HepG2 (cell line): ENCODE results near the gene HLA-DRA. TPM values are rescaled to one million over a fixed set of nuclear protein-coding genes. Genes with fewer than 3 reads are reported as not detected.

ENCODE experiments used
- ATAC-seq: fragments of 200-7000 bp; cut with Tn5 transposase; 3 replicates; pipeline ENCODE4 v1.9.1; 2020; ENCODE audit warnings: mild to moderate bottlenecking, moderate library complexity
- BruUV-seq: library from RNA; stranded (reverse); fragments of 400-500 nt; replicated peaks from 2 replicates; lab custom pipeline; 2021; lab: Mats Ljungman, UMichigan
- CTCF ChIA-PET: fragments of 300-600 bp; formaldehyde crosslinking; extraction: SDS; loops from one replicate; lab custom pipeline; 2021; ENCODE audit warnings: low total read pairs, inconsistent platforms, low intra/inter-chr PET ratio; lab: Yijun Ruan, JAX
- POLR2A ChIA-PET: fragments of 350-600 bp; sonication (Branson Sonifier 250); formaldehyde crosslinking; loops from one replicate; lab custom pipeline; 2020; ENCODE audit warnings: antibody characterized with exemption, inconsistent platforms; lab: Yijun Ruan, JAX
- DNase-seq: peaks from one replicate; pipeline ENCODE4 v3.0.0-alpha.2; 2015; ENCODE audit warnings: low spot score
- FAIRE-seq: peaks from 3 replicates; lab custom pipeline; 2011; peaks lifted over from hg19 to GRCh38; lab: Jason Lieb, UNC
- H2AFZ ChIP-seq: one replicate; pipeline ENCODE4 v1.6.1; 2011; ENCODE audit warnings: low read length, inconsistent platforms
- H3K27ac ChIP-seq: fragments of 300-600 bp; 3 replicates; pipeline ENCODE4 v1.8.0; 2011; ENCODE audit warnings: mixed run types, mild to moderate bottlenecking, mixed read lengths, low read length, inconsistent platforms; ENCODE audit not compliant: insufficient read depth; ENCODE audit errors: extremely low read length
- H3K27me3 ChIP-seq, 2 experiments: fragments of 200-600 bp in 1 of 2; 2 replicates in 1 of 2; 3 replicates in 1 of 2; pipeline versions ENCODE4 v1.6.0 to v1.8.0; 2011; ENCODE audit warnings: low read length in 2 of 2, mild to moderate bottlenecking in 2 of 2, moderate library complexity in 2 of 2, inconsistent platforms in 1 of 2; ENCODE audit not compliant: insufficient read depth in 2 of 2, control insufficient read depth in 1 of 2
- H3K36me3 ChIP-seq, 2 experiments: fragments of 200-600 bp in 1 of 2; replicated peaks in 1 of 2; 2 replicates in 1 of 2; 3 replicates in 1 of 2; pipeline versions ENCODE4 v1.5.1 to v1.8.0; 2011; ENCODE audit warnings: low read length in 2 of 2, inconsistent platforms in 1 of 2; ENCODE audit not compliant: insufficient read depth in 2 of 2, control insufficient read depth in 1 of 2
- H3K4me1 ChIP-seq: 2 replicates; pipeline ENCODE4 v1.5.1; 2012; ENCODE audit warnings: low read length, inconsistent platforms; ENCODE audit not compliant: insufficient read depth
- H3K4me2 ChIP-seq: 2 replicates; pipeline ENCODE4 v1.6.0; 2011; ENCODE audit warnings: low read depth, low read length, inconsistent platforms
- H3K4me3 ChIP-seq, 3 experiments: fragments of 200-600 bp in 1 of 3; sonication (generic), shearing (Covaris generic) in 1 of 3; replicated peaks in 1 of 3; 2 replicates each; pipeline ENCODE4 v1.5.1; 2011 to 2016; ENCODE audit warnings: low read length in 3 of 3, inconsistent platforms in 2 of 3, low read depth in 2 of 3, mild to moderate bottlenecking in 2 of 3, control low read depth in 1 of 3, mixed read lengths in 1 of 3; ENCODE audit not compliant: insufficient read depth in 1 of 3
- H3K79me2 ChIP-seq: one replicate; pipeline ENCODE4 v1.6.1; 2011; ENCODE audit warnings: low read length, inconsistent platforms; ENCODE audit not compliant: insufficient read depth
- H3K9ac ChIP-seq: 2 replicates; pipeline ENCODE4 v1.6.0; 2011; ENCODE audit warnings: mild to moderate bottlenecking, low read depth, low read length, inconsistent platforms; ENCODE audit not compliant: insufficient read depth
- H3K9me3 ChIP-seq: 2 replicates; pipeline ENCODE4 v1.5.1; 2012; ENCODE audit warnings: mild to moderate bottlenecking, low read length
- H4K20me1 ChIP-seq: 2 replicates; pipeline ENCODE4 v1.6.0; 2011; ENCODE audit warnings: inconsistent platforms, mild to moderate bottlenecking, low read length, moderate library complexity; ENCODE audit not compliant: insufficient read depth
- HES4 ChIP-seq: sonication (generic); formaldehyde crosslinking; IDR thresholded peaks from 2 replicates; pipeline ENCODE4 v1.9.0; 2021; ENCODE audit warnings: mild to moderate bottlenecking, missing genetic modification reagents, borderline replicate concordance
- IKZF5 ChIP-seq: IDR thresholded peaks from 2 replicates; pipeline ENCODE4 v1.6.1; 2018; ENCODE audit warnings: missing genetic modification reagents, mild to moderate bottlenecking, missing compliant biosample characterization
- KLF15 ChIP-seq: sonication (generic); formaldehyde crosslinking; IDR thresholded peaks from 2 replicates; pipeline ENCODE4 v1.8.1; 2023; ENCODE audit warnings: borderline replicate concordance, mild to moderate bottlenecking, inconsistent platforms, missing genetic modification reagents, mixed read lengths
- MZF1 ChIP-seq: sonication (generic); formaldehyde crosslinking; IDR thresholded peaks from 2 replicates; pipeline ENCODE4 v1.8.1; 2023; ENCODE audit warnings: mild to moderate bottlenecking, missing genetic modification reagents, borderline replicate concordance
- NFKBIZ ChIP-seq: IDR thresholded peaks from 2 replicates; pipeline ENCODE4 v1.6.1; 2018; ENCODE audit warnings: missing genetic modification reagents, missing compliant biosample characterization
- PCBP2 ChIP-seq: fragments of 200-400 bp; formaldehyde crosslinking; optimal IDR thresholded peaks from 2 replicates; pipeline ENCODE3; 2018; ENCODE audit warnings: low read length, low read depth; ENCODE audit not compliant: poor library complexity, severe bottlenecking
- PHF5A ChIP-seq: IDR thresholded peaks from one replicate; pipeline ENCODE4 v1.6.1; 2018; ENCODE audit warnings: low read depth, missing genetic modification reagents; ENCODE audit not compliant: unreplicated experiment
- UBTF ChIP-seq: sonication (generic); formaldehyde crosslinking; IDR thresholded peaks from 2 replicates; pipeline ENCODE4 v1.4.0; 2020; ENCODE audit warnings: mild to moderate bottlenecking, missing genetic modification reagents
- ZNF331 ChIP-seq: sonication (generic); formaldehyde crosslinking; IDR thresholded peaks from 2 replicates; pipeline ENCODE4 v1.4.0; 2020; ENCODE audit warnings: missing genetic modification reagents
- ZNF75D ChIP-seq: sonication (generic); formaldehyde crosslinking; IDR thresholded peaks from 2 replicates; pipeline ENCODE4 v1.8.1; 2023; ENCODE audit warnings: missing genetic modification reagents, mild to moderate bottlenecking, borderline replicate concordance
- WGBS: methylation state at CpG from one replicate; pipeline ENCODE4 v1.1.6; 2017; ENCODE audit warnings: low lambda C conversion rate; 5-methylcytosine and 5-hydroxymethylcytosine counted together
- in situ Hi-C: cut with HindIII; loops from 2 replicates; pipeline ENCODE4 v1.10.0; 2017; ENCODE audit warnings: low pct_unique_long_range_greater_than_20kb; ENCODE audit not compliant: extremely low pct_ligation_motif_present
- intact Hi-C: fragments of 100-400 bp; cut with micrococcal nuclease; formaldehyde crosslinking; loops from one replicate; pipeline ENCODE4 v1.10.0; 2022; ENCODE audit not compliant: unreplicated experiment
- polyA plus RNA-seq, 8 experiments: library from polyadenylated mRNA; depleted of rRNA in 3 of 8; stranded (reverse) in 7 of 8; unstranded in 1 of 8; fragments of >200 nt; fragmentation: Illumina TruSeq in 4 of 8; extraction: Trizol in 4 of 8; gene quantifications; 2 replicates each; pipeline versions ENCODE4 v1.2.1 to v1.2.3, GENCODE V29; 2011 to 2016; ENCODE audit warnings: low read depth in 4 of 8, missing spikeins in 1 of 8, mixed read lengths in 1 of 8; ENCODE audit not compliant: insufficient read depth in 1 of 8
- total RNA-seq, 5 experiments: library from RNA; depleted of rRNA; stranded (reverse); fragments of >200 nt; fragmentation: Illumina TruSeq; extraction: Trizol; gene quantifications; 2 replicates each; pipeline ENCODE4 v1.2.3, GENCODE V29; 2016; ENCODE audit warnings: low read depth in 1 of 5
- TF ChIP-seq, protein P1 (sequence below): sonication (generic); formaldehyde crosslinking; IDR thresholded peaks from 2 replicates; pipeline ENCODE4; 2020; ENCODE audit warnings: missing genetic modification reagents, mild to moderate bottlenecking, borderline replicate concordance
- TF ChIP-seq, protein P2 (sequence below): sonication (generic); formaldehyde crosslinking; IDR thresholded peaks from 2 replicates; pipeline ENCODE4 v1.4.0; 2020; ENCODE audit warnings: missing genetic modification reagents, borderline replicate concordance

The HLA-DRA gene
- total and polyA plus RNA-seq, 2 of the 13 experiments (the other 11 are each of a cell fraction or from before 2014, with no cell fraction given), result not detected

DNA sequence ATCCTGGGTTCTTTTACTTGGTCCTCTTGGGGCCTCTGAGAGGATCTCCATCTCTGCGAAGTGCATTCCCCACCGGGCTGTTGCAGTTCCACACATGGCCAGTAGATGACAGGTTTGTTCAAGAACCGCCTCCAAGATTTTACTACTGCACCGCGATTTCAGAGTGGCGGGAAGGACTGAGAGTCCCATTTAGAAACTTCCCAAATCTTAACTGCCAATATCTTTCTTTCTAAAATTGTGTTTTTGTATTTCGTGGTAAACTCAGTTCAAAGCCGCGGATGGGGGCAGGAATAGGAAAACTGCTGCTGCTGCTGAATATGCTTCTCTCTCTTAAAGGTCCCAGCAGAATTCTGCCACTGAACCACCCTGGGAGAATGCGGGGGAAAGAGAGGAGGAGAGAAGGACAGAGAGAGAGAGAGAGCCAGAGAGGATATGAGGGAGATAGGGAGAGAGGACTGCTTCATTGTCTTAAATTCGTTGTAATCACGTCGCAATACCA, 24.1 kb upstream of the HLA-DRA start:
- H3K27ac ChIP-seq, result no peak overlapping the region
- ChIA-PET POLR2A (no interaction called here), CTCF (interaction anchor here (1.7 to 4.8 kb wide), 4 partner anchors 277 to 381 kb away, joined by 7 to 36 read pairs (median 12); no protein-coding TSS in a partner anchor)
- BruUV-seq, result no TSS peak
- H3K4me2 ChIP-seq, result no peak overlapping the region
- no peaks in the 10 kb centered on the region for H3K4me1 ChIP-seq
- peak; percentile 71 for FAIRE-seq
- H2AFZ ChIP-seq, result no peak overlapping the region
- no peaks in the 10 kb centered on the region for H3K79me2 ChIP-seq
- DNase-seq, result peak; percentile 61
- H3K27me3 ChIP-seq, result peaks cover 5 to 32% of the 10 kb centered on the region in 2 experiments; a peak in 4 of 5 replicates
- H3K4me3 ChIP-seq, result no peak overlapping the region
- no peaks in the 10 kb centered on the region for H4K20me1 ChIP-seq
- intact Hi-C loops, result loop anchor here (1.0 to 5.0 kb wide), 2 partner anchors 62 to 285 kb away; no protein-coding TSS in a partner anchor
- peak; percentile 81 for ATAC-seq
- H3K36me3 ChIP-seq, result no peaks in the 10 kb centered on the region
- H3K9ac ChIP-seq, result no peak overlapping the region
- in situ Hi-C loops, result loop anchor here (5.0 kb wide), 1 partner anchor 282 kb away; no protein-coding TSS in a partner anchor
- 8% methylated on average over 13 of the region's 13 CpGs for WGBS
- H3K9me3 ChIP-seq, result no peaks in the 10 kb centered on the region
- no peak for TF ChIP-seq UBTF (CRISPR knock-in tag)
- TF ChIP-seq ZNF75D (CRISPR knock-in tag), result no peak
- TF ChIP-seq, protein P1, sequence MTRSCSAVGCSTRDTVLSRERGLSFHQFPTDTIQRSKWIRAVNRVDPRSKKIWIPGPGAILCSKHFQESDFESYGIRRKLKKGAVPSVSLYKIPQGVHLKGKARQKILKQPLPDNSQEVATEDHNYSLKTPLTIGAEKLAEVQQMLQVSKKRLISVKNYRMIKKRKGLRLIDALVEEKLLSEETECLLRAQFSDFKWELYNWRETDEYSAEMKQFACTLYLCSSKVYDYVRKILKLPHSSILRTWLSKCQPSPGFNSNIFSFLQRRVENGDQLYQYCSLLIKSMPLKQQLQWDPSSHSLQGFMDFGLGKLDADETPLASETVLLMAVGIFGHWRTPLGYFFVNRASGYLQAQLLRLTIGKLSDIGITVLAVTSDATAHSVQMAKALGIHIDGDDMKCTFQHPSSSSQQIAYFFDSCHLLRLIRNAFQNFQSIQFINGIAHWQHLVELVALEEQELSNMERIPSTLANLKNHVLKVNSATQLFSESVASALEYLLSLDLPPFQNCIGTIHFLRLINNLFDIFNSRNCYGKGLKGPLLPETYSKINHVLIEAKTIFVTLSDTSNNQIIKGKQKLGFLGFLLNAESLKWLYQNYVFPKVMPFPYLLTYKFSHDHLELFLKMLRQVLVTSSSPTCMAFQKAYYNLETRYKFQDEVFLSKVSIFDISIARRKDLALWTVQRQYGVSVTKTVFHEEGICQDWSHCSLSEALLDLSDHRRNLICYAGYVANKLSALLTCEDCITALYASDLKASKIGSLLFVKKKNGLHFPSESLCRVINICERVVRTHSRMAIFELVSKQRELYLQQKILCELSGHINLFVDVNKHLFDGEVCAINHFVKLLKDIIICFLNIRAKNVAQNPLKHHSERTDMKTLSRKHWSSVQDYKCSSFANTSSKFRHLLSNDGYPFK (CRISPR knock-in tag), result no peak
- TF ChIP-seq PHF5A (CRISPR knock-in tag), result peak; percentile 46
- TF ChIP-seq MZF1 (CRISPR knock-in tag), result no peak
- no peak for TF ChIP-seq KLF15 (CRISPR knock-in tag)
- no peak for TF ChIP-seq IKZF5 (CRISPR knock-in tag)
- TF ChIP-seq, protein P2, sequence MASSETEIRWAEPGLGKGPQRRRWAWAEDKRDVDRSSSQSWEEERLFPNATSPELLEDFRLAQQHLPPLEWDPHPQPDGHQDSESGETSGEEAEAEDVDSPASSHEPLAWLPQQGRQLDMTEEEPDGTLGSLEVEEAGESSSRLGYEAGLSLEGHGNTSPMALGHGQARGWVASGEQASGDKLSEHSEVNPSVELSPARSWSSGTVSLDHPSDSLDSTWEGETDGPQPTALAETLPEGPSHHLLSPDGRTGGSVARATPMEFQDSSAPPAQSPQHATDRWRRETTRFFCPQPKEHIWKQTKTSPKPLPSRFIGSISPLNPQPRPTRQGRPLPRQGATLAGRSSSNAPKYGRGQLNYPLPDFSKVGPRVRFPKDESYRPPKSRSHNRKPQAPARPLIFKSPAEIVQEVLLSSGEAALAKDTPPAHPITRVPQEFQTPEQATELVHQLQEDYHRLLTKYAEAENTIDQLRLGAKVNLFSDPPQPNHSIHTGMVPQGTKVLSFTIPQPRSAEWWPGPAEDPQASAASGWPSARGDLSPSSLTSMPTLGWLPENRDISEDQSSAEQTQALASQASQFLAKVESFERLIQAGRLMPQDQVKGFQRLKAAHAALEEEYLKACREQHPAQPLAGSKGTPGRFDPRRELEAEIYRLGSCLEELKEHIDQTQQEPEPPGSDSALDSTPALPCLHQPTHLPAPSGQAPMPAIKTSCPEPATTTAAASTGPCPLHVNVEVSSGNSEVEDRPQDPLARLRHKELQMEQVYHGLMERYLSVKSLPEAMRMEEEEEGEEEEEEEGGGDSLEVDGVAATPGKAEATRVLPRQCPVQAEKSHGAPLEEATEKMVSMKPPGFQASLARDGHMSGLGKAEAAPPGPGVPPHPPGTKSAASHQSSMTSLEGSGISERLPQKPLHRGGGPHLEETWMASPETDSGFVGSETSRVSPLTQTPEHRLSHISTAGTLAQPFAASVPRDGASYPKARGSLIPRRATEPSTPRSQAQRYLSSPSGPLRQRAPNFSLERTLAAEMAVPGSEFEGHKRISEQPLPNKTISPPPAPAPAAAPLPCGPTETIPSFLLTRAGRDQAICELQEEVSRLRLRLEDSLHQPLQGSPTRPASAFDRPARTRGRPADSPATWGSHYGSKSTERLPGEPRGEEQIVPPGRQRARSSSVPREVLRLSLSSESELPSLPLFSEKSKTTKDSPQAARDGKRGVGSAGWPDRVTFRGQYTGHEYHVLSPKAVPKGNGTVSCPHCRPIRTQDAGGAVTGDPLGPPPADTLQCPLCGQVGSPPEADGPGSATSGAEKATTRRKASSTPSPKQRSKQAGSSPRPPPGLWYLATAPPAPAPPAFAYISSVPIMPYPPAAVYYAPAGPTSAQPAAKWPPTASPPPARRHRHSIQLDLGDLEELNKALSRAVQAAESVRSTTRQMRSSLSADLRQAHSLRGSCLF (CRISPR knock-in tag), result no peak
- no peak for TF ChIP-seq PCBP2
- no peak for TF ChIP-seq HES4
- no peak for TF ChIP-seq ZNF331 (CRISPR knock-in tag)
- no peak for TF ChIP-seq NFKBIZ (CRISPR knock-in tag)
